ENCODE data around the gene ESRP2.

The ESRP2 gene

GRCh38 chr16:68279726-68280558 is 44.0 kb upstream of the ESRP2 start:
- no peak for TF ChIP-seq CTCF (IDR thresholded peaks at IDR 0.05; ENCODE audit: low read depth, low read length)
- no peak for DNase-seq (ENCODE audit: extremely low read depth, low read depth)

GRCh38 chr16:68276223-68276622 is 40.3 kb upstream of the ESRP2 start:
- no peak for DNase-seq (ENCODE audit: extremely low read depth, low read depth)
- TF ChIP-seq CTCF (IDR thresholded peaks at IDR 0.05; ENCODE audit: low read depth, low read length), result no peak

- no peak for DNase-seq (ENCODE audit: extremely low read depth, low read depth)
- no peak for TF ChIP-seq CTCF (IDR thresholded peaks at IDR 0.05; ENCODE audit: low read depth, low read length)
Measured at GRCh38 chr16:68275611-68276191, 39.8 kb upstream of the ESRP2 start.

- DNase-seq (ENCODE audit: extremely low read depth, low read depth), result no peak
- no peak for TF ChIP-seq CTCF (IDR thresholded peaks at IDR 0.05; ENCODE audit: low read depth, low read length)
Measured at GRCh38 chr16:68274441-68274840, 38.5 kb upstream of the ESRP2 start.

- TF ChIP-seq CTCF (IDR thresholded peaks at IDR 0.05; ENCODE audit: low read depth, low read length), result no peak
- DNase-seq (ENCODE audit: extremely low read depth, low read depth), result no peak
Measured at GRCh38 chr16:68273896-68274295, 38.0 kb upstream of the ESRP2 start.

- no peak for TF ChIP-seq CTCF (IDR thresholded peaks at IDR 0.05; ENCODE audit: low read depth, low read length)
- no peak for DNase-seq (ENCODE audit: extremely low read depth, low read depth)
Measured at GRCh38 chr16:68273459-68273858, 37.5 kb upstream of the ESRP2 start.

GRCh38 chr16:68272507-68273209 is 36.7 kb upstream of the ESRP2 start:
- no peak for DNase-seq (ENCODE audit: extremely low read depth, low read depth)
- TF ChIP-seq CTCF (IDR thresholded peaks at IDR 0.05; ENCODE audit: low read depth, low read length), result no peak
